Left lung (tissue), 10 donors: ENCODE results near the gene GMPR. TPM values are rescaled to one million over a fixed set of nuclear protein-coding genes. Genes with fewer than 3 reads are reported as not detected.

Experiments
- ATAC-seq: fragments of 200-7000 bp; cut with Tn5 transposase; one replicate; pipeline ENCODE4 v1.9.1; 2020; ENCODE audit warnings: moderate library complexity
- DNase-seq, 4 donors: peaks; one replicate each; pipeline ENCODE4 v3.0.0-alpha.2; 2013 to 2020
- H3K27ac ChIP-seq, 2 donors: fragments of 200-600 bp; sonication (generic) in 1 of 2; one replicate each; pipeline versions ENCODE4 v1.5.0 to v1.8.0; 2020 to 2021
- H3K27me3 ChIP-seq, 2 donors: fragments of 200-600 bp; sonication (generic) in 1 of 2; one replicate each; pipeline versions ENCODE4 v1.5.0 to v1.8.0; 2020 to 2021
- H3K36me3 ChIP-seq, 2 donors: fragments of 200-600 bp; sonication (generic) in 1 of 2; one replicate each; pipeline versions ENCODE4 v1.5.0 to v1.8.0; 2020 to 2021
- H3K4me1 ChIP-seq, 2 donors: fragments of 200-600 bp; one replicate each; pipeline ENCODE4 v1.8.0; 2021
- H3K4me3 ChIP-seq, 2 donors: fragments of 200-600 bp; sonication (generic) in 1 of 2; one replicate each; pipeline versions ENCODE4 v1.5.0 to v1.8.0; 2020 to 2021; ENCODE audit warnings: mild to moderate bottlenecking in 1 of 2
- H3K9me3 ChIP-seq, 2 donors: fragments of 200-600 bp; sonication (generic) in 1 of 2; one replicate each; pipeline versions ENCODE4 v1.5.0 to v1.8.0; 2020 to 2021
- intact Hi-C, 2 donors: fragments of 100-400 bp; cut with DNase I; formaldehyde crosslinking; loops; one replicate each; pipeline versions ENCODE4 v1.11.2 to v1.14.2; 2022
- polyA plus RNA-seq, 6 donors: library from polyadenylated mRNA; unstranded; fragments of 120-200 nt; gene quantifications; one replicate each; pipeline ENCODE4 v1.2.1, GENCODE V29; 2013; ENCODE audit not compliant: insufficient read length in 6 of 6
- total RNA-seq, 2 donors: library from RNA; stranded (reverse); fragmentation: NEBNext Ultra II Directional; extraction: Animal tissue kit (Norgen Biotek cat#: 25700); gene quantifications; one replicate each; pipeline ENCODE4 v1.2.1, GENCODE V29; 2021
- TF ChIP-seq, protein P1 (sequence below), 2 donors: fragments of 200-600 bp; sonication (generic) in 1 of 2; IDR thresholded peaks; one replicate each; pipeline versions ENCODE4 v1.5.0 to v1.8.0; 2021; ENCODE audit warnings: antibody characterized with exemption in 2 of 2
- donor health status: DM: no; HTN: yes; CAD: no.
- donor health status: DM: no; HTN: no; CAD: no.

Gene GMPR
- total and polyA plus RNA-seq, 8 donors, result 3.8 to 16.1 (median 7.0) TPM

DNA sequence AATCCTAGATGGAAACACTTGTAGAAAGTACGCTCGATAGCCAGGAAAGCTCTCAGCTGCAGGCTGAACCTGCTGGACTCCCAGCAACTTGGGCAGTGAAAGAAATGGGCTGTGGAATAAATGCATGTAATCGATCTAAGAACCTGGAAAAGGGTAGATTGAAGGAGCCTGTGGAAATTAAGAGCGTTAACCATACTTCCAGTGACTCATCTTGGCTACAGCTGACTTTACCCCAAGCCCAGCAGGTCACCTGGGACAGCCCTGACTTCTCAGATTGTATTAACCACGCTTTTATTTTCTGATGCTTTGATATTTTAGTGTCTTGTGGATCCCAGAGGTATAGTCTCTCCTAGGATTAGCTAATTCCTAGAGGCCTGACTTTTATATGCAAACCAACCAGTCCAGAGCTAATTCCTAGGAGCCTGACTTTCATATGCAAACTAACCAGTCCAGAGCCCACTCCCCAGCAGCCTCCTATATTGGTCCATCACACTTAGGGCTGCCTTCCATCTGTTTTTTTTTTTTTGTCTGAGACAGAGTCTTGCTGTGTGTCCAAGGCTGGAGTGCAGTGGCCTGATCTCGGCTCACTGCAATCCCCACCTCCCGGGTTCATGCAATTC is 86.3 kb downstream of the GMPR start:
- Histone ChIP-seq H3K9me3 (no peaks in the 10 kb centered on the region), H3K36me3 (peaks cover 0 to 26% of the 10 kb centered on the region in 2 donors), H3K4me1 (peaks cover 26 to 44% of the 10 kb centered on the region in 2 donors), H3K4me3 (no peak overlapping the region), H3K27me3 (no peaks in the 10 kb centered on the region), H3K27ac (no peak overlapping the region)
- no peak for DNase-seq
- intact Hi-C loops, result no loop called here
- no peak for ATAC-seq
- TF ChIP-seq, protein P1, sequence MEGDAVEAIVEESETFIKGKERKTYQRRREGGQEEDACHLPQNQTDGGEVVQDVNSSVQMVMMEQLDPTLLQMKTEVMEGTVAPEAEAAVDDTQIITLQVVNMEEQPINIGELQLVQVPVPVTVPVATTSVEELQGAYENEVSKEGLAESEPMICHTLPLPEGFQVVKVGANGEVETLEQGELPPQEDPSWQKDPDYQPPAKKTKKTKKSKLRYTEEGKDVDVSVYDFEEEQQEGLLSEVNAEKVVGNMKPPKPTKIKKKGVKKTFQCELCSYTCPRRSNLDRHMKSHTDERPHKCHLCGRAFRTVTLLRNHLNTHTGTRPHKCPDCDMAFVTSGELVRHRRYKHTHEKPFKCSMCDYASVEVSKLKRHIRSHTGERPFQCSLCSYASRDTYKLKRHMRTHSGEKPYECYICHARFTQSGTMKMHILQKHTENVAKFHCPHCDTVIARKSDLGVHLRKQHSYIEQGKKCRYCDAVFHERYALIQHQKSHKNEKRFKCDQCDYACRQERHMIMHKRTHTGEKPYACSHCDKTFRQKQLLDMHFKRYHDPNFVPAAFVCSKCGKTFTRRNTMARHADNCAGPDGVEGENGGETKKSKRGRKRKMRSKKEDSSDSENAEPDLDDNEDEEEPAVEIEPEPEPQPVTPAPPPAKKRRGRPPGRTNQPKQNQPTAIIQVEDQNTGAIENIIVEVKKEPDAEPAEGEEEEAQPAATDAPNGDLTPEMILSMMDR (IDR thresholded peaks at IDR 0.05), result no peak

DNA sequence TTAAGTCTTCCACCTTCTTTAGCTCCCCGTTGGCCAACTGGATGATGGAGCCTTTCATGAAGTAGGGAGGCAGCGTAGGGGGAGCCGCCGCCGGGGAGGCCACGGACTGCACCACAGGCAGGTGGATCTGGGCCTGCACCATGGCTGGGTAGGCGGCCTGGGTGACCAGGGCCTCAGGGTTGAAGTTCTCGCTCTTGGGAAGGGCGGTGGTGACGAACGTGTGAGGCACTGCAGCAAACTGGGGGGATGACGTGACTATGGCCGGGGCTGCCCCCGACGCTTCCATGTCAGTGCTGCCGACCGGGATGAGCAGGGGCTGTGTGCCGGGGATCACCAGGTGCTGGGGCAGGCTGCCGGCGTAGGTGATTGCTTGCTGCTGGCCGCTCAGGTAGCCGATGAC is 88.1 kb downstream of the GMPR start:
- ATAC-seq (no peak), DNase-seq (no peak)
- no peaks in the 10 kb centered on the region for H3K27me3 ChIP-seq
- peaks cover 0 to 26% of the 10 kb centered on the region in 2 donors for H3K36me3 ChIP-seq
- H3K4me1 ChIP-seq, result peaks cover 11 to 29% of the 10 kb centered on the region in 2 donors
- intact Hi-C loops, result no loop called here
- H3K27ac ChIP-seq, result no peak overlapping the region
- TF ChIP-seq, protein P1 (IDR thresholded peaks at IDR 0.05), result no peak
- H3K9me3 ChIP-seq, result no peaks in the 10 kb centered on the region
- H3K4me3 ChIP-seq, result no peak overlapping the region

DNA sequence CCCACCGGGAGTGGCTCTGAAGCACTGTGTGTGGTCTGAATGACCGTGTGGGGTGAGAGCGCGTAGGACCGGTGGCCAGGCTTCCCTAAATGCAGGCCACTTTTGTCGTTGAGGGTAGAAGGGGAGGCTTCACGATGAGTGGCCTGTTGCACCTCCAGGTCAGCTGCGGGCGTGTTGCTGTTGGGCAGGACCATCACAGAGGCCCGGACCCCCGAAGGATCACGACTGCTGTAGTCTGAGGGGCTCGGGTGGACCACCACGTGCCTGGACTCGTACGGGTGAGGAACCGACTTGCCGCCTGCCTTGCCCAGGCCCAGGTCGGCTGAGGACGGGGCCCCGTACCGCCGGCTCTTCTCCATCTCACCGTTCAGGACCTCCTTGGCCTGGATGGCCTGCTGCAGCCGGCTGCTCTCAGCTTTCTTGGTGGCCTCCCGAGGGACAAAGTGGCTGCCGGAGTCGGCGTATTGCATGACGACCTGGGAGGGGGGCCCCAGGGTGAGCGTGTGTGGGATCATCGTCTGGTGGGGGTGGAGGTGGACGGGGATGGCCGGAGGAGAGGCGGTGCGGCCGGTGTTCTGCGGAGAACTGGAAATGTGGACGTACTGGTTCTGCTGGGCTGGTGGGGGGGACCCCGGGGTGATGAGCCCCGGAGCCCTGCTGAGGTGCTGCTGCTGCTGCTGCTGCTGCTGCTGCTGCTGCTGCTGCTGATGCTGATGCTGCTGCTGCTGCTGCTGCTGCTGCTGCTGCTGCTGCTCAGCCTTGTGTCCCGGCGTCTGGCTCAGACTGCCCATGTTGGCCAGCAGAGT is 88.8 kb downstream of the GMPR start:
- intact Hi-C loops, result no loop called here
- DNase-seq, result no peak
- TF ChIP-seq, protein P1 (IDR thresholded peaks at IDR 0.05), result no peak

DNA sequence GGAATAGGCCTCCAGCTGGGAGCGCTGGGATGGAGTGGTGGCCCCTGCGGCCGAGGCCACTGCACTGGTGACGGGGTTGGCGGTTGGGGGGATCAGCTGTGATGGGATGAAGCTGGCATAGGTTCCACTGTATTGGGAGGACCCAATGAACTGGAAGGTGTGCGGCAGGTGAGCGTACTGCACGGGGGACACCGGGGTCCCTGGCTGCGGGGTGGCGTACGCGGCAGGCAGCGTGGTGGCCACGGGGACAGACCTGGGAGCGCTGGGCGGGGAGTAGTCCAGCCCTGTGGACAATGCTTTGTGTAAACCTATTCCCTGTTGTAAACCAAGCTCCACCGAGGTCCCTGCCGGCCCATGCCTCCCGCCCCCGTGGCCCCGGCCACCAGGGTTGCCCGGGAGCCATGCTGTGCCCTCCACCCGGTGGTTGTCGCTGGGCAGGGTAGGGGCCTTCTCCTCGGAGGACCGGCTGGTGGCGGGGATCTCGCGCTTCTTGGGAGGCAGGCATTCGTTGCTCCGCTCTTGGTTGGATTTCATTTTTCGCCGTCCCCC is 89.5 kb downstream of the GMPR start:
- no peak for ATAC-seq
- H3K9me3 ChIP-seq, result no peaks in the 10 kb centered on the region
- peaks cover 0 to 26% of the 10 kb centered on the region in 2 donors for H3K36me3 ChIP-seq
- peaks cover 8 to 27% of the 10 kb centered on the region in 2 donors for H3K4me1 ChIP-seq
- H3K27me3 ChIP-seq, result no peaks in the 10 kb centered on the region
- no peak overlapping the region for H3K4me3 ChIP-seq
- intact Hi-C loops, result no loop called here
- TF ChIP-seq, protein P1 (IDR thresholded peaks at IDR 0.05), result no peak
- DNase-seq, result no peak
- H3K27ac ChIP-seq, result no peak overlapping the region

More for the DNA sequence above, 88.8 kb downstream of the GMPR start:
- ATAC-seq, result no peak
- peaks cover 0 to 26% of the 10 kb centered on the region in 2 donors for H3K36me3 ChIP-seq
- H3K4me1 ChIP-seq, result peaks cover 11 to 29% of the 10 kb centered on the region in 2 donors
- no peaks in the 10 kb centered on the region for H3K9me3 ChIP-seq
- no peak overlapping the region for H3K4me3 ChIP-seq
- no peaks in the 10 kb centered on the region for H3K27me3 ChIP-seq
- H3K27ac ChIP-seq, result no peak overlapping the region

DNA sequence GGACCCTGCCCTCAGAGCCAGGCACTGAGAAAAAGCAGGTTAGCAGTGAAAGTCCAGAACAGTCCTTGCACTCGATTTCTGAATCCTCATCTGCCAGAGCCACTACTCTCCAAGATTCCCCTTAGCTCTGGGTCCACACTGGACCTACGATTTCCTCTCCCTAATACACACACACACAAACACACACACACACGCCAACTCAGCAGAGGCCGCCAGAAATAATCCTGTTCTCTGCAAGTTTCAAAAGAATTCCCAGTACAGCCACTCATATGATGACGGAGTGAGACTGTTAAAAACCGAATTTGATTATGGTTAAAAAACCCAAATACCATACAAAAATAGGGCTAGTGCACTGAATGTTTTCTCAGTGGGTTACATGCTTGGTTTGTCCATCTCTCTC is 90.8 kb downstream of the GMPR start:
- intact Hi-C loops, result no loop called here
- ATAC-seq (no peak), DNase-seq (no peak)
- Histone ChIP-seq H3K4me3 (no peak overlapping the region), H3K9me3 (no peaks in the 10 kb centered on the region), H3K36me3 (peaks cover 0 to 26% of the 10 kb centered on the region in 2 donors), H3K4me1 (peaks cover under 1 to 18% of the 10 kb centered on the region in 2 donors), H3K27me3 (no peaks in the 10 kb centered on the region), H3K27ac (no peak overlapping the region)
- TF ChIP-seq, protein P1 (IDR thresholded peaks at IDR 0.05), result no peak
